Lower leg skin (tissue), 3 donors: Measurements from ENCODE around the gene DLG2.

Source experiments
- CTCF ChIP-seq, 3 donors: fragments of 450-650 bp; IDR thresholded peaks; one replicate each; pipeline ENCODE4 v1.5.1; 2016; ENCODE audit warnings: antibody characterized with exemption in 3 of 3, mild to moderate bottlenecking in 3 of 3, moderate library complexity in 2 of 3
- POLR2A ChIP-seq, 2 donors: fragments of 450-650 bp; IDR thresholded peaks; one replicate each; pipeline ENCODE4 v1.6.1; 2016 to 2017; ENCODE audit warnings: antibody characterized with exemption in 2 of 2, mild to moderate bottlenecking in 1 of 2, moderate library complexity in 1 of 2

GRCh38 chr11:85658180-85658579, 31.0 kb upstream of the DLG2 start:
- TF ChIP-seq CTCF (IDR thresholded peaks at IDR 0.05) (no peak), POLR2A (IDR thresholded peaks at IDR 0.05) (no peak)
